Common myeloid progenitor, CD34-positive (primary cell): Measurements from ENCODE around the gene SLIT3.

Source experiments
- CTCF ChIA-PET: fragments of 350-600 bp; sonication (Branson Sonifier 250); formaldehyde crosslinking; loops from one replicate; lab custom pipeline; 2021; ENCODE audit warnings: antibody characterized with exemption; lab: Charles Lee
- POLR2A ChIA-PET: fragments of 350-600 bp; sonication (Branson Sonifier 250); formaldehyde crosslinking; loops from one replicate; lab custom pipeline; 2021; ENCODE audit warnings: antibody characterized with exemption; lab: Charles Lee
- DNase-seq, 3 donors: peaks; one replicate each; pipeline versions ENCODE4 v3.0.0 to v3.0.0-alpha.2; 2013
- H3K27ac ChIP-seq, 2 experiments: 1 replicate in 1 of 2; 2 replicates in 1 of 2; pipeline ENCODE4 v1.7.0; 2013; ENCODE audit warnings: inconsistent platforms in 2 of 2, low read length in 2 of 2, mild to moderate bottlenecking in 2 of 2, low read depth in 1 of 2, moderate library complexity in 1 of 2; ENCODE audit not compliant: severe bottlenecking in 2 of 2, insufficient read depth in 1 of 2, poor library complexity in 1 of 2
- H3K27me3 ChIP-seq, 5 experiments: replicated peaks in 2 of 5; 1 replicate in 3 of 5; 2 replicates in 2 of 5; pipeline versions ENCODE4 v1.6.1 to v1.7.0; 2013; ENCODE audit warnings: low read length in 4 of 5, mild to moderate bottlenecking in 2 of 5, moderate library complexity in 2 of 5, inconsistent platforms in 1 of 5; ENCODE audit not compliant: insufficient read depth in 5 of 5, control insufficient read depth in 4 of 5
- H3K36me3 ChIP-seq, 4 experiments: 1 replicate in 2 of 4; 2 replicates in 2 of 4; pipeline versions ENCODE4 v1.6.1 to v1.7.0; 2013; ENCODE audit warnings: low read length in 3 of 4, control low read depth in 1 of 4, mild to moderate bottlenecking in 1 of 4; ENCODE audit not compliant: control insufficient read depth in 4 of 4, insufficient read depth in 4 of 4
- H3K4me1 ChIP-seq, 4 experiments: 1 replicate in 3 of 4; 2 replicates in 1 of 4; pipeline versions ENCODE4 v1.6.1 to v1.7.1; 2013; ENCODE audit warnings: low read length in 3 of 4, mild to moderate bottlenecking in 3 of 4, control low read depth in 1 of 4, inconsistent platforms in 1 of 4, moderate library complexity in 1 of 4; ENCODE audit not compliant: control insufficient read depth in 4 of 4, insufficient read depth in 4 of 4; ENCODE audit errors: control extremely low read depth in 1 of 4
- H3K4me3 ChIP-seq, 7 experiments: 1 replicate in 4 of 7; 2 replicates in 3 of 7; pipeline versions ENCODE4 v1.5.1 to v1.7.0; 2013; ENCODE audit warnings: mild to moderate bottlenecking in 7 of 7, low read length in 6 of 7, moderate library complexity in 6 of 7, inconsistent platforms in 2 of 7, low read depth in 2 of 7, control low read depth in 1 of 7; ENCODE audit not compliant: insufficient read depth in 4 of 7, control insufficient read depth in 1 of 7; ENCODE audit errors: extremely low read depth in 1 of 7
- H3K9me3 ChIP-seq, 5 experiments: 1 replicate in 4 of 5; 2 replicates in 1 of 5; pipeline versions ENCODE4 v1.6.1 to v1.7.1; 2013; ENCODE audit warnings: low read length in 4 of 5, mild to moderate bottlenecking in 2 of 5, inconsistent platforms in 1 of 5, low read depth in 1 of 5, moderate library complexity in 1 of 5; ENCODE audit not compliant: control insufficient read depth in 4 of 5, insufficient read depth in 2 of 5; ENCODE audit errors: control extremely low read depth in 1 of 5
- WGBS: methylation state at CpG from one replicate; pipeline ENCODE4 v1.1.5; 2013; ENCODE audit not compliant: insufficient coverage; 5-methylcytosine and 5-hydroxymethylcytosine counted together

The SLIT3 gene

GRCh38 chr5:169036079-169036805 is 264.7 kb downstream of the SLIT3 start:
- CTCF ChIA-PET: interaction anchor here (1.2 kb wide), 1 partner anchor 10 kb away, joined by 3 read pairs; no protein-coding TSS in a partner anchor
- DNase-seq: no peak
- 92% methylated on average over 10 of the region's 12 CpGs for WGBS
- Histone ChIP-seq H3K9me3 (peaks cover 0 to 5% (median 0%) of the 10 kb centered on the region in 5 experiments), H3K4me3 (no peak overlapping the region), H3K27ac (no peak overlapping the region), H3K4me1 (no peaks in the 10 kb centered on the region), H3K27me3 (no peaks in the 10 kb centered on the region), H3K36me3 (no peaks in the 10 kb centered on the region)
- POLR2A ChIA-PET: no interaction called here

- Histone ChIP-seq H3K27ac (no peak overlapping the region), H3K4me1 (peaks cover 0 to 9% (median 3%) of the 10 kb centered on the region in 4 experiments), H3K36me3 (no peaks in the 10 kb centered on the region), H3K4me3 (no peak overlapping the region), H3K9me3 (peaks cover 0 to 5% (median 0%) of the 10 kb centered on the region in 5 experiments), H3K27me3 (no peaks in the 10 kb centered on the region)
- CTCF ChIA-PET: no interaction called here
- 100% methylated on average over 1 of the region's 1 CpG for WGBS
- POLR2A ChIA-PET: no interaction called here
- no peak for DNase-seq
These were observed 271.2 kb downstream of the SLIT3 start for GRCh38 chr5:169029661-169030274.

GRCh38 chr5:169029037-169029436 is 271.9 kb downstream of the SLIT3 start:
- ChIA-PET CTCF (interaction anchor here (1.3 kb wide), 1 partner anchor 42 kb away, joined by 3 read pairs; no protein-coding TSS in a partner anchor), POLR2A (no interaction called here)
- no peaks in the 10 kb centered on the region for H3K36me3 ChIP-seq
- DNase-seq: no peak
- H3K27me3 ChIP-seq: peaks cover 0 to 4% (median 0%) of the 10 kb centered on the region in 5 experiments
- WGBS: 100% methylated on average over 2 of the region's 3 CpGs
- peaks cover 0 to 5% (median 0%) of the 10 kb centered on the region in 5 experiments for H3K9me3 ChIP-seq
- peaks cover 0 to 9% (median 3%) of the 10 kb centered on the region in 4 experiments for H3K4me1 ChIP-seq
- H3K27ac ChIP-seq: no peak overlapping the region
- H3K4me3 ChIP-seq: no peak overlapping the region

DNA sequence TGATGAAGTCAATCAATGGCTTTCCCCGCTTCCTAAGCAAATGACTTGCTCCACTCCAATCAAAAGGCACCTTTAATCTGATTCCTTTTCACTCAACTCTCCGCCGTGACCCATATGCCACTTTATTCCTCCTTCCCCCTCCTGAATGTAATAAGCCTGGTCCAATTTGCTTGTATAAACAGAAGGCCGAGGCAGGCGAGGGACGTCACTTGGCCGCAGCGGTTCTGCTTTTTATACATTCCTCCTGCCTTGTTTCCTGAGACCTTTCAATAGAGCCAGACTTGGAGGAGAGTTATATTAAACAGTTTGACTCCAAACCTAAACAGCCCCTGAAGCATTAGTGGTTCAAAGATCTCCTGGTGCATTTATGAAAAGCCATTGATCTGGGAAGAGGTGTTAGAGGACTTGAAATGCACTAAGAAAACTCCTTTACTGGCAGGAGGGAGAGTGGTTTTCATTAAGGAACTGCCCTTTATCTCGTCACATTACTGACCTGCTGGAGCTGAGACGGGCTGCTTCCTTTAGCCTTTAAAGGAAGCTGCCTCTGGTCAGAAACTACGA is 273.4 kb downstream of the SLIT3 start:
- DNase-seq: peak in 2 of 3 donors; percentile 27 to 32
- CTCF ChIA-PET: interaction anchor here (1.3 kb wide), 1 partner anchor 41 kb away, joined by 3 read pairs; no protein-coding TSS in a partner anchor
- POLR2A ChIA-PET: no interaction called here
- Histone ChIP-seq H3K36me3 (no peaks in the 10 kb centered on the region), H3K4me1 (peaks cover 0 to 9% (median 3%) of the 10 kb centered on the region in 4 experiments), H3K4me3 (peak overlapping the region in 3 of 7 experiments; percentile 29 to 56 (median 40)), H3K27ac (peak overlapping the region in 1 of 2 experiments; percentile 44), H3K9me3 (no peaks in the 10 kb centered on the region), H3K27me3 (peaks cover 0 to 4% (median 0%) of the 10 kb centered on the region in 5 experiments)
- 53% methylated on average over 3 of the region's 11 CpGs for WGBS

DNA sequence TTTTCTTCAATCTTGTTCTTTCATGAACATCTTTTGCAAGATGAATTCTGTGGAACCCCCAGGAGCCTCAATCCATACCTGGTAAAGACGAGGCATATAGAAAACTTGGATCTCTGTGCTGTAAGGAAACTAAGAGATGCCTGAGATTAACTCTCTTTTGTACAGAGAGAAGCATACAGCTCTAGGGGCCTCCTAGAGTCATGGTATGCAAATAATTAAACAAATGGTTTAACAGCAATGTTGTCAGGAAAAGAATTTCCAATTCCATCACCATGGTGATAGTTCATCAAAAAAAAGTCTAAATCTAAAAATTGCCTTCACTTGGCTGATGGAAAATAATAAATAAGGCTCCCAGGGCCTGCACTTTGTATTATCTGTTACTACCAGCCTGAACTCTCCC is 275.4 kb downstream of the SLIT3 start:
- DNase-seq: no peak
- Histone ChIP-seq H3K4me1 (peaks cover 0 to 9% (median 3%) of the 10 kb centered on the region in 4 experiments), H3K9me3 (no peaks in the 10 kb centered on the region), H3K27ac (no peak overlapping the region), H3K27me3 (peaks cover 0 to 6% (median 0%) of the 10 kb centered on the region in 5 experiments), H3K36me3 (no peaks in the 10 kb centered on the region), H3K4me3 (no peak overlapping the region)
- no CpG with 5 or more reads among the region's 1 CpG for WGBS
- ChIA-PET POLR2A (no interaction called here), CTCF (no interaction called here)

DNA sequence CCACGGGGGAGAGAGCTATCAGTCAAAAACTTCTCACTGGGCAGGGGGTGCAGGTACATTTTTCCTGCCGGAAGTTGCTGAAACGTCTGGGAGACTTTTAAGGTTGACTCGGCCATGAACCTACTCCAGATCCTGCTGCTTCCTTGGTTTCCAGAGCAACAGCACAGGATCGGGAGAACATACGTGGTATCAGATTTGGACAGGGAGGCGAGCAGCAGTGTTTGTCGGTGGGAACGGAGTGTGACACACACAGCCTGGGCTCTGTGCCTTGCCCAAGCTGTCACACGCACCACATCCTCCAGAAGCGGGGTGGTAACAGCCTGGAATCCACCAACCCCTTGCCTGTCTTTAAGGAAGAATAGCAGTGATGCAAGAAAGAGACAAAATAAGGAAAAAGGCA is 276.5 kb downstream of the SLIT3 start:
- peaks cover 0 to 9% (median 3%) of the 10 kb centered on the region in 4 experiments for H3K4me1 ChIP-seq
- H3K27me3 ChIP-seq: peaks cover 0 to 6% (median 0%) of the 10 kb centered on the region in 5 experiments
- POLR2A ChIA-PET: no interaction called here
- H3K4me3 ChIP-seq: no peak overlapping the region
- WGBS: 98% methylated on average over 9 of the region's 11 CpGs
- H3K27ac ChIP-seq: no peak overlapping the region
- CTCF ChIA-PET: interaction anchor here (1.4 kb wide), 1 partner anchor 12 kb away, joined by 3 read pairs; no protein-coding TSS in a partner anchor
- DNase-seq: no peak
- no peaks in the 10 kb centered on the region for H3K9me3 ChIP-seq
- H3K36me3 ChIP-seq: no peaks in the 10 kb centered on the region
